ENCODE data around the gene GGACT. TPM values are rescaled to one million over a fixed set of nuclear protein-coding genes. Genes with fewer than 3 reads are reported as not detected.

The GGACT gene
- polyA plus RNA-seq, 4 donors: 4.1 to 13.1 (median 4.8) TPM

DNA sequence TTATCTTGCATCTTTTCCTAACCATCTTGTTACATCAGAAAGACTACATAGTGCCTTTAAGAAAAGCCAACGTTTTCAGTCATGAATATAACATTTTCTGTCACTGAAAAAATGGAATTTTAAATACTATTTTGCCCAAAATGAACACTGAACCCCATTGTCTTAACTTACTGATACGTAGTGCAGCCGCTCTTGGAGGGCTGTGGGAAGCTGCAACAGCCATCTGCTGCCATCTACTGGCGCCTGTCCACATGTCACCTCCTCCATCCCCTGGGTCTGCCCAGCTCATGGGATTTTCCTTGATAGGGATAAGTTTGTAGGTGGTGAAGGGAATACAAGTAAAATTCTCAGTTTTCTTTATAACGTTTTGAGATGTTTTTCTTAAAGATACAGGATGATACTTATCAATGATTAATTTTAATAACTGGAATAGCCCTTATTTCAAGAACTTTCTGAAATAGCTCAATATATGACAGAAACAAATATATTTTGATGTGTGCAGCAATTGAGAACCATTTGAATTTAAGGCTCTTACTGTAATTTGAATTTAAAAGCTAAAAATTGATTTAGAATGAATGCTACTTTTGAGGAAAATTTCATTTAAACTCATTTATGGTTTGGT lies 73.7 kb downstream of the GGACT start:
- FAIRE-seq: peak; percentile 55
- peaks cover 0 to 4% (median 0%) of the 10 kb centered on the region in 3 donors for H3K36me3 ChIP-seq (ENCODE audit: control insufficient read depth in 3 of 3, insufficient read depth in 2 of 3, low read depth in 1 of 3, low read length in 3 of 3)
- H3K9me3 ChIP-seq (ENCODE audit: control insufficient read depth in 2 of 2, insufficient read depth in 1 of 2, low read depth in 1 of 2, low read length in 1 of 2): no peaks in the 10 kb centered on the region
- H3K27me3 ChIP-seq (ENCODE audit: control insufficient read depth in 3 of 3, insufficient read depth in 3 of 3, low read length in 3 of 3): no peaks in the 10 kb centered on the region
- DNase-seq: peak; percentile 74 to 82
- WGBS, 3 donors: 1 to 3% (median 2%) methylated on average over 5 of the region's 5 CpGs
- H3K27ac ChIP-seq (ENCODE audit: low read depth in 1 of 3, low read length in 2 of 3): no peak overlapping the region
- no peak overlapping the region for H3K4me3 ChIP-seq (ENCODE audit: low read depth in 1 of 3, low read length in 3 of 3)
- H3K4me1 ChIP-seq (ENCODE audit: control insufficient read depth in 3 of 3, insufficient read depth in 2 of 3, low read depth in 1 of 3, low read length in 2 of 3): peaks cover 5 to 20% (median 5%) of the 10 kb centered on the region in 3 donors

DNA sequence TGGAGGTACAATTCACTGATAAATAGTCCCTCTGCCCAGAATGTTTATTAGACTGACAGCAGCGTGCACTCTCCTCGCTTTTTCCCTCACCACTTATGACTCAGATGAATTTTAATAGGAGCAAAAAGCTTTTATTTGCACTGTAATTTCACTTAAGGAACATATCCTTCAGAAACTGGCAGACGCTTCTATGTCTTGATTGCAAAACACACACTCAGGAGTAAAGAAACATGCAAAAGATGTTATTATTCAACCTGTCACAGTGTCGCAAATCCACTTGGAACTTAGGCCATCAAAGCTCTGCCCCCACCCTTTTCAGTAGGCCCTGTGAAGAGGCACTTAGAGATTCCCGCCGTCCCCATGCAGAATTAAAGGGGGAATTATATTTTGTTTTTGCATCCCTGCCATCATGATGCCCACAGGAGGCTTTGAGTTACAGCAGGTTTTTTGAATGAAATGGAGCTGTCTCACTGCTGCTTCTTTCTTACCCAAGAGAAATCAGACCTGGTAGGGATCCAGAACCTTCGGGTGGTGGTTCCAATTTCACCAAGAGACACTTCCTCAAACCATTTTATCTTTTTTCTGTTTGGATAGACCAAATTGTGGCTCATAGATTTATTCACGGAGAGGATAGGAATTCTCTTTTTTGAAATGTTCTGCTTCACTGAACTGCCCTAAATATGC lies 74.5 kb downstream of the GGACT start:
- no peaks in the 10 kb centered on the region for H3K27me3 ChIP-seq (ENCODE audit: control insufficient read depth in 3 of 3, insufficient read depth in 3 of 3, low read length in 3 of 3)
- H3K36me3 ChIP-seq (ENCODE audit: control insufficient read depth in 3 of 3, insufficient read depth in 2 of 3, low read depth in 1 of 3, low read length in 3 of 3): no peaks in the 10 kb centered on the region
- no peak for DNase-seq
- peaks cover 5 to 20% (median 5%) of the 10 kb centered on the region in 3 donors for H3K4me1 ChIP-seq (ENCODE audit: control insufficient read depth in 3 of 3, insufficient read depth in 2 of 3, low read depth in 1 of 3, low read length in 2 of 3)
- no peak overlapping the region for H3K27ac ChIP-seq (ENCODE audit: low read depth in 1 of 3, low read length in 2 of 3)
- H3K4me3 ChIP-seq (ENCODE audit: low read depth in 1 of 3, low read length in 3 of 3): no peak overlapping the region
- no peaks in the 10 kb centered on the region for H3K9me3 ChIP-seq (ENCODE audit: control insufficient read depth in 2 of 2, insufficient read depth in 1 of 2, low read depth in 1 of 2, low read length in 1 of 2)
- WGBS, 3 donors: 66 to 80% (median 76%) methylated on average over 8 of the region's 8 CpGs
- FAIRE-seq: no peak

DNA sequence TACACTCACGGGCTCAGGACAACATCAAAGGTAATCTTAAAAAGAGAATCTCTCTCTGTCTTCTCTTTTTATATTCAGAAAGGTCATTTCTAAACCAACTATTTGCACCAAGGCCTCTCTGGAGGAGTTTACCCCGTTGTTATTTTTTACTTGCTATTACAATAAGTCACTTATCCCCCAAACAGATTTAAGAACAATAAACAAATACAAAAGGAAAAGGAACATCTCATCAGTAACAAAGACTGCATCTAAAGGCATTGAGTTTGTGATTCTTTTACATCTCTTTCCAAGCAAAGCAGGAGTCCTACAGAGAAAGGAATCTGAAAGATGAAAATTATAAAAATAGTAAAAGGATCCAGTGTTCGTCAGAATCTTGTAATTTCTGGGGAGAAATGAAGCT lies 75.4 kb downstream of the GGACT start:
- FAIRE-seq (no peak), DNase-seq (no peak)
- Histone ChIP-seq H3K4me3 (ENCODE audit: low read depth in 1 of 3, low read length in 3 of 3) (no peak overlapping the region), H3K27me3 (ENCODE audit: control insufficient read depth in 3 of 3, insufficient read depth in 3 of 3, low read length in 3 of 3) (no peaks in the 10 kb centered on the region), H3K27ac (ENCODE audit: low read depth in 1 of 3, low read length in 2 of 3) (no peak overlapping the region), H3K36me3 (ENCODE audit: control insufficient read depth in 3 of 3, insufficient read depth in 2 of 3, low read depth in 1 of 3, low read length in 3 of 3) (no peaks in the 10 kb centered on the region), H3K4me1 (ENCODE audit: control insufficient read depth in 3 of 3, insufficient read depth in 2 of 3, low read depth in 1 of 3, low read length in 2 of 3) (peaks cover 5 to 18% (median 5%) of the 10 kb centered on the region in 3 donors), H3K9me3 (ENCODE audit: control insufficient read depth in 2 of 2, insufficient read depth in 1 of 2, low read depth in 1 of 2, low read length in 1 of 2) (no peaks in the 10 kb centered on the region)
- 69 to 78% (median 75%) methylated on average over 3 of the region's 3 CpGs for WGBS, 3 donors

- Histone ChIP-seq H3K4me1 (ENCODE audit: control insufficient read depth in 3 of 3, insufficient read depth in 2 of 3, low read depth in 1 of 3, low read length in 2 of 3) (peaks cover under 1 to 10% (median 2%) of the 10 kb centered on the region in 3 donors), H3K27me3 (ENCODE audit: control insufficient read depth in 3 of 3, insufficient read depth in 3 of 3, low read length in 3 of 3) (no peaks in the 10 kb centered on the region), H3K9me3 (ENCODE audit: control insufficient read depth in 2 of 2, insufficient read depth in 1 of 2, low read depth in 1 of 2, low read length in 1 of 2) (no peaks in the 10 kb centered on the region), H3K4me3 (ENCODE audit: low read depth in 1 of 3, low read length in 3 of 3) (no peak overlapping the region), H3K27ac (ENCODE audit: low read depth in 1 of 3, low read length in 2 of 3) (no peak overlapping the region), H3K36me3 (ENCODE audit: control insufficient read depth in 3 of 3, insufficient read depth in 2 of 3, low read depth in 1 of 3, low read length in 3 of 3) (no peaks in the 10 kb centered on the region)
- 89 to 91% (median 89%) methylated on average over 9 of the region's 9 CpGs for WGBS, 3 donors
- DNase-seq (no peak), FAIRE-seq (no peak)
These were observed 76.2 kb downstream of the GGACT start for GRCh38 chr13:100512422-100512821.

DNA sequence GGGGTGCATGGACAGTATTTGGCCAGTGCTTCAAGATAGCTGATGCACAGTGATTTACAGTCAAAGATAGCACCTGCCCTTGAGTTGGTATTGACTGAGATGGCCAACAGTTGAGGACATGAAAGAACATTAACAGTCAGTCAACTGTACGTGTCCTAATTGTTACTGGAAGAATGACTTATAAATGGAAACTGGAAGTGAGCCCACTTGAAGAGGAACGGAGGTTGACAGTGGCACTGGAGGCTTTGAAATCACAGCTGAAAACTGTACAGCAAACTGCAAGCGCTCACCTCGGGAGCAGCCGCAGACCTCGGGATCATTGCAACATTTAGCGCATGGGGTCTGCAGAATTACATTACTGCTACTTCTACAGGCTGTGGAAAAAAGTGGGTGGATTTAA lies 77.1 kb downstream of the GGACT start:
- FAIRE-seq: no peak
- H3K4me1 ChIP-seq (ENCODE audit: control insufficient read depth in 3 of 3, insufficient read depth in 2 of 3, low read depth in 1 of 3, low read length in 2 of 3): peaks cover 0 to 5% (median 2%) of the 10 kb centered on the region in 3 donors
- DNase-seq: no peak
- H3K4me3 ChIP-seq (ENCODE audit: low read depth in 1 of 3, low read length in 3 of 3): no peak overlapping the region
- no peak overlapping the region for H3K27ac ChIP-seq (ENCODE audit: low read depth in 1 of 3, low read length in 2 of 3)
- no peaks in the 10 kb centered on the region for H3K27me3 ChIP-seq (ENCODE audit: control insufficient read depth in 3 of 3, insufficient read depth in 3 of 3, low read length in 3 of 3)
- WGBS, 3 donors: 81 to 93% (median 89%) methylated on average over 7 of the region's 7 CpGs
- H3K9me3 ChIP-seq (ENCODE audit: control insufficient read depth in 2 of 2, insufficient read depth in 1 of 2, low read depth in 1 of 2, low read length in 1 of 2): no peaks in the 10 kb centered on the region
- no peaks in the 10 kb centered on the region for H3K36me3 ChIP-seq (ENCODE audit: control insufficient read depth in 3 of 3, insufficient read depth in 2 of 3, low read depth in 1 of 3, low read length in 3 of 3)

DNA sequence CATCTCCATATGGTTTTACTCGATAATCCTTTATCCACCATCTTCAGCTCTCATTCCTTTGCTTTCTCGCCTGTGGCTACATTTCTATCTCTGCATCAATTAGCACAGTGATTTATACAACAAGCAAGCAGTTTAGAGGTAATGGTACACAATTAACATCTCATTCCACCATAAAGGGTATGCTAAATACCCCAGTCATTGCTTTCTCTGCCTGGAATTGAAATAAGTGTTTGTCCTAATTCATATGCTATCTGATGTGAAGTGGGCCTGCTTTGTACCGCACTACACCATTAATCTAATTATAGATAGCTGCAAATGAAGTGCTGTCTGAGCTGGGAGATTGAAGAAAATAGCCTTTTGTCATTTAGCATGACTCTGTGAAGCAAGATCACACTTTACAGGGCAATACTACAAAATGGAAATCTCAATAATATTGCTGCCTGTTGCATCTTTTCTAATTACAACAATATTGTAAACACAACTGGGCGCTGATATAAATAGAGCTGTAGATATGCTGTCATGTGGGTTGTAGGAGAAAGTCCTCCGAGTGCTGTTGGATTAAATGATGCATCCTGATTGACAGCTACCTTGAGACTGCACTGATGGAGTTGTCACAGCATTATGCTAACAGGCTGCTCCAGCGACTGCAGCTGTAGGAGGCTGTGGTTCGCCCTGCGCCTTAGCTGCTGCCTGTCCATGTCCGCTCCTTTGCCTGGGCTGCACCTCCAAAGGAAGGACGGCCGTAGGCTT lies 78.2 kb downstream of the GGACT start:
- DNase-seq (no peak), FAIRE-seq (no peak)
- Histone ChIP-seq H3K27me3 (ENCODE audit: control insufficient read depth in 3 of 3, insufficient read depth in 3 of 3, low read length in 3 of 3) (no peaks in the 10 kb centered on the region), H3K4me3 (ENCODE audit: low read depth in 1 of 3, low read length in 3 of 3) (no peak overlapping the region), H3K27ac (ENCODE audit: low read depth in 1 of 3, low read length in 2 of 3) (no peak overlapping the region), H3K4me1 (ENCODE audit: control insufficient read depth in 3 of 3, insufficient read depth in 2 of 3, low read depth in 1 of 3, low read length in 2 of 3) (peaks cover 0 to 2% (median 0%) of the 10 kb centered on the region in 3 donors), H3K9me3 (ENCODE audit: control insufficient read depth in 2 of 2, insufficient read depth in 1 of 2, low read depth in 1 of 2, low read length in 1 of 2) (no peaks in the 10 kb centered on the region), H3K36me3 (ENCODE audit: control insufficient read depth in 3 of 3, insufficient read depth in 2 of 3, low read depth in 1 of 3, low read length in 3 of 3) (no peaks in the 10 kb centered on the region)
- WGBS, 3 donors: 92 to 95% (median 95%) methylated on average over 11 of the region's 11 CpGs

- no peaks in the 10 kb centered on the region for H3K36me3 ChIP-seq (ENCODE audit: control insufficient read depth in 3 of 3, insufficient read depth in 2 of 3, low read depth in 1 of 3, low read length in 3 of 3)
- H3K9me3 ChIP-seq (ENCODE audit: control insufficient read depth in 2 of 2, insufficient read depth in 1 of 2, low read depth in 1 of 2, low read length in 1 of 2): no peaks in the 10 kb centered on the region
- no peak for DNase-seq
- no peak overlapping the region for H3K4me3 ChIP-seq (ENCODE audit: low read depth in 1 of 3, low read length in 3 of 3)
- H3K27me3 ChIP-seq (ENCODE audit: control insufficient read depth in 3 of 3, insufficient read depth in 3 of 3, low read length in 3 of 3): no peaks in the 10 kb centered on the region
- 93 to 96% (median 93%) methylated on average over 8 of the region's 8 CpGs for WGBS, 3 donors
- FAIRE-seq: no peak
- no peak overlapping the region for H3K27ac ChIP-seq (ENCODE audit: low read depth in 1 of 3, low read length in 2 of 3)
- peaks cover 0 to 2% (median 0%) of the 10 kb centered on the region in 3 donors for H3K4me1 ChIP-seq (ENCODE audit: control insufficient read depth in 3 of 3, insufficient read depth in 2 of 3, low read depth in 1 of 3, low read length in 2 of 3)
These were observed 79.6 kb downstream of the GGACT start for GRCh38 chr13:100508996-100509395.

GRCh38 chr13:100508455-100508854 lies 80.1 kb downstream of the GGACT start:
- FAIRE-seq: no peak

More at GRCh38 chr13:100508455-100508854, 80.1 kb downstream of the GGACT start:
- H3K27me3 ChIP-seq (ENCODE audit: control insufficient read depth in 3 of 3, insufficient read depth in 3 of 3, low read length in 3 of 3): no peaks in the 10 kb centered on the region
- DNase-seq: no peak
- H3K27ac ChIP-seq (ENCODE audit: low read depth in 1 of 3, low read length in 2 of 3): no peak overlapping the region
- H3K4me3 ChIP-seq (ENCODE audit: low read depth in 1 of 3, low read length in 3 of 3): no peak overlapping the region
- no peaks in the 10 kb centered on the region for H3K36me3 ChIP-seq (ENCODE audit: control insufficient read depth in 3 of 3, insufficient read depth in 2 of 3, low read depth in 1 of 3, low read length in 3 of 3)
- H3K9me3 ChIP-seq (ENCODE audit: control insufficient read depth in 2 of 2, insufficient read depth in 1 of 2, low read depth in 1 of 2, low read length in 1 of 2): no peaks in the 10 kb centered on the region
- 93 to 94% (median 94%) methylated on average over 6 of the region's 6 CpGs for WGBS, 3 donors
- peaks cover 0 to 2% (median 0%) of the 10 kb centered on the region in 3 donors for H3K4me1 ChIP-seq (ENCODE audit: control insufficient read depth in 3 of 3, insufficient read depth in 2 of 3, low read depth in 1 of 3, low read length in 2 of 3)
